OCI-LY7 (cell line): Measurements from ENCODE around the gene FGF23.

ENCODE experiments used
- EZH2phosphoT487 ChIP-seq: fragments of 200-600 bp; sonication (generic); IDR thresholded peaks from 2 replicates; pipeline ENCODE4 v1.6.1; 2018; ENCODE audit warnings: low read depth, borderline replicate concordance, mild to moderate bottlenecking, mixed run types, antibody characterized with exemption, low read length, moderate library complexity, mixed read lengths
- TF ChIP-seq, protein P1 (sequence below): fragments of 200-600 bp; sonication (generic); conservative IDR thresholded peaks from 2 replicates; pipeline ENCODE4 v1.5.1; 2014; ENCODE audit warnings: mild to moderate bottlenecking, antibody characterized with exemption, low read length, moderate library complexity, mixed read lengths

DNA sequence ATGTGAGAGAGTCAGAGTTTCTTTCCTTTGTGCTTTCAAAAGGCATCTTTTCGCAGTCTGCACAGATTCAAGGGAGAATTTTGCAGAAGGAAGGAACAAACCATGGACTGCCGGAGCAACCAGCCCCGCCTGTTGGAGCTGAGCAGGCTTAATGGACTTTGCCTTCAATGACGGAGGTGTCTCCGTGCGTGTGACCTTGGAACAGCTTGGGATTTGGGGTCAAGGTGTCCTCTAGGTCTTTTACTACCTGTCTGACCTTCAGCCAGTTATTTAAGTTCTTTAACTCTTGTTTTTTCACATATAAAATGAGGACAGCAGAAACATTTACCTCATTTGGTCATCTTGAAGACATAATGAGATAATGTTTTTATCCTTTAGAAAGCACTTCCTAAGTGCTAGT, 4.1 kb downstream of the FGF23 start:
- TF ChIP-seq, protein P1, sequence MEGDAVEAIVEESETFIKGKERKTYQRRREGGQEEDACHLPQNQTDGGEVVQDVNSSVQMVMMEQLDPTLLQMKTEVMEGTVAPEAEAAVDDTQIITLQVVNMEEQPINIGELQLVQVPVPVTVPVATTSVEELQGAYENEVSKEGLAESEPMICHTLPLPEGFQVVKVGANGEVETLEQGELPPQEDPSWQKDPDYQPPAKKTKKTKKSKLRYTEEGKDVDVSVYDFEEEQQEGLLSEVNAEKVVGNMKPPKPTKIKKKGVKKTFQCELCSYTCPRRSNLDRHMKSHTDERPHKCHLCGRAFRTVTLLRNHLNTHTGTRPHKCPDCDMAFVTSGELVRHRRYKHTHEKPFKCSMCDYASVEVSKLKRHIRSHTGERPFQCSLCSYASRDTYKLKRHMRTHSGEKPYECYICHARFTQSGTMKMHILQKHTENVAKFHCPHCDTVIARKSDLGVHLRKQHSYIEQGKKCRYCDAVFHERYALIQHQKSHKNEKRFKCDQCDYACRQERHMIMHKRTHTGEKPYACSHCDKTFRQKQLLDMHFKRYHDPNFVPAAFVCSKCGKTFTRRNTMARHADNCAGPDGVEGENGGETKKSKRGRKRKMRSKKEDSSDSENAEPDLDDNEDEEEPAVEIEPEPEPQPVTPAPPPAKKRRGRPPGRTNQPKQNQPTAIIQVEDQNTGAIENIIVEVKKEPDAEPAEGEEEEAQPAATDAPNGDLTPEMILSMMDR, result no peak
- TF ChIP-seq EZH2phosphoT487, result no peak
